ENCODE measurements around the gene PTOV1. TPM values are rescaled to one million over a fixed set of nuclear protein-coding genes. Genes with fewer than 3 reads are reported as not detected.
A peak's percentile ranks its signal among the peaks of the same experiment; 100 is the strongest.

PTOV1 gene
- total and polyA plus RNA-seq, 10 of the 15 experiments (the other 5 are each of a cell fraction or from before 2014, with no cell fraction given) = 3.2 to 83.5 (median 22.3) TPM

DNA sequence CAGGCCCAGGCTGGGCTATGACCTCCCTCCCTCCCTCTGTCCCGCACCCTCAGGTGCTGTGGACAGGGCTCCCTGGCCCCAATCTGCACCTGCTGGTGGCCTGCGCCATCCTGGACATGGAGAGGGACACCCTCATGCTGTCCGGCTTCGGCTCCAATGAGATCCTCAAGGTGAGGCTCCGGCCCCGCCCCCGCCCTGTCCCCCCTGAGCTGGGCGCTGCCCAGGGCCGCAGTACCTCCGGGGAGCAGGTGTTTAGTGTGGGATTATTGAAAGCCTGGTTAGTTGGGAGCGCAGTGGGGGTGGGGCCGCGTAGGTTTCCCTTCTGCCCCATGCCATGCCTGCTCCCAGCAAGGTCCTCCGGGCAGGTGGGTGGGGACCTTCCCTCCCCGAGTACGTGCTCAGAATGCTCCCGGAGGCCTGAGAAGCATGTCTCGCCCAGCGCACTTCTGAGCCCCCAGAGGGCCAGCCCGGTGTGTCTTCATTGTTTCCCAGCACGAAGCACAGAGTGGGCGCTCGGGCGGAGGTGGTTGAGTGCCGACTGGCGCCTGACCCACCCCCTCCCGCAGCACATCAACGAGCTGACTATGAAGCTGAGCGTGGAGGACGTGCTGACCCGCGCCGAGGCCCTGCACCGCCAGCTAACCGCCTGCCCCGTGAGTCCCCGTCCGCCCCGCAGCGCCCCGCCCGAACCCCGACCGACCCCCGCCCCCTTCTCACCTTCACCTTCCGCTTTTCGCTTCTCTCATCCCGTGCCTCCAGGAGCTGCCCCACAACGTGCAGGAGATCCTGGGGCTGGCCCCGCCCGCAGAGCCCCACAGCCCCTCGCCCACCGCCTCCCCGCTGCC, 36.9 kb downstream of the PTOV1 start (continued):
- no peak for TF ChIP-seq PAX8 (IDR thresholded peaks at IDR 0.05)
- TF ChIP-seq, protein P1, sequence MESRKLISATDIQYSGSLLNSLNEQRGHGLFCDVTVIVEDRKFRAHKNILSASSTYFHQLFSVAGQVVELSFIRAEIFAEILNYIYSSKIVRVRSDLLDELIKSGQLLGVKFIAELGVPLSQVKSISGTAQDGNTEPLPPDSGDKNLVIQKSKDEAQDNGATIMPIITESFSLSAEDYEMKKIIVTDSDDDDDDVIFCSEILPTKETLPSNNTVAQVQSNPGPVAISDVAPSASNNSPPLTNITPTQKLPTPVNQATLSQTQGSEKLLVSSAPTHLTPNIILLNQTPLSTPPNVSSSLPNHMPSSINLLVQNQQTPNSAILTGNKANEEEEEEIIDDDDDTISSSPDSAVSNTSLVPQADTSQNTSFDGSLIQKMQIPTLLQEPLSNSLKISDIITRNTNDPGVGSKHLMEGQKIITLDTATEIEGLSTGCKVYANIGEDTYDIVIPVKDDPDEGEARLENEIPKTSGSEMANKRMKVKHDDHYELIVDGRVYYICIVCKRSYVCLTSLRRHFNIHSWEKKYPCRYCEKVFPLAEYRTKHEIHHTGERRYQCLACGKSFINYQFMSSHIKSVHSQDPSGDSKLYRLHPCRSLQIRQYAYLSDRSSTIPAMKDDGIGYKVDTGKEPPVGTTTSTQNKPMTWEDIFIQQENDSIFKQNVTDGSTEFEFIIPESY (IDR thresholded peaks at IDR 0.05) = no peak
- no peak for TF ChIP-seq SRF (IDR thresholded peaks at IDR 0.05; ENCODE audit: low read depth in 2 of 2, low read length in 2 of 2)
- no peak for TF ChIP-seq CBX5 (IDR thresholded peaks at IDR 0.05; ENCODE audit: low read depth)
- TF ChIP-seq RAD21 (IDR thresholded peaks at IDR 0.05; ENCODE audit: insufficient read depth, low read depth, low read length) = no peak
- no peak for TF ChIP-seq ZNF217 (IDR thresholded peaks at IDR 0.05)
- TF ChIP-seq SMARCA5 (IDR thresholded peaks at IDR 0.05) = peak; percentile 16; the same call in 1 of the 2 replicates
- TF ChIP-seq, protein P2, sequence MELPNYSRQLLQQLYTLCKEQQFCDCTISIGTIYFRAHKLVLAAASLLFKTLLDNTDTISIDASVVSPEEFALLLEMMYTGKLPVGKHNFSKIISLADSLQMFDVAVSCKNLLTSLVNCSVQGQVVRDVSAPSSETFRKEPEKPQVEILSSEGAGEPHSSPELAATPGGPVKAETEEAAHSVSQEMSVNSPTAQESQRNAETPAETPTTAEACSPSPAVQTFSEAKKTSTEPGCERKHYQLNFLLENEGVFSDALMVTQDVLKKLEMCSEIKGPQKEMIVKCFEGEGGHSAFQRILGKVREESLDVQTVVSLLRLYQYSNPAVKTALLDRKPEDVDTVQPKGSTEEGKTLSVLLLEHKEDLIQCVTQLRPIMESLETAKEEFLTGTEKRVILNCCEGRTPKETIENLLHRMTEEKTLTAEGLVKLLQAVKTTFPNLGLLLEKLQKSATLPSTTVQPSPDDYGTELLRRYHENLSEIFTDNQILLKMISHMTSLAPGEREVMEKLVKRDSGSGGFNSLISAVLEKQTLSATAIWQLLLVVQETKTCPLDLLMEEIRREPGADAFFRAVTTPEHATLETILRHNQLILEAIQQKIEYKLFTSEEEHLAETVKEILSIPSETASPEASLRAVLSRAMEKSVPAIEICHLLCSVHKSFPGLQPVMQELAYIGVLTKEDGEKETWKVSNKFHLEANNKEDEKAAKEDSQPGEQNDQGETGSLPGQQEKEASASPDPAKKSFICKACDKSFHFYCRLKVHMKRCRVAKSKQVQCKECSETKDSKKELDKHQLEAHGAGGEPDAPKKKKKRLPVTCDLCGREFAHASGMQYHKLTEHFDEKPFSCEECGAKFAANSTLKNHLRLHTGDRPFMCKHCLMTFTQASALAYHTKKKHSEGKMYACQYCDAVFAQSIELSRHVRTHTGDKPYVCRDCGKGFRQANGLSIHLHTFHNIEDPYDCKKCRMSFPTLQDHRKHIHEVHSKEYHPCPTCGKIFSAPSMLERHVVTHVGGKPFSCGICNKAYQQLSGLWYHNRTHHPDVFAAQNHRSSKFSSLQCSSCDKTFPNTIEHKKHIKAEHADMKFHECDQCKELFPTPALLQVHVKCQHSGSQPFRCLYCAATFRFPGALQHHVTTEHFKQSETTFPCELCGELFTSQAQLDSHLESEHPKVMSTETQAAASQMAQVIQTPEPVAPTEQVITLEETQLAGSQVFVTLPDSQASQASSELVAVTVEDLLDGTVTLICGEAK (IDR thresholded peaks at IDR 0.05; ENCODE audit: borderline replicate concordance) = no peak
- no peak for TF ChIP-seq KLF5 (IDR thresholded peaks at IDR 0.05; ENCODE audit: partially characterized antibody)
- TF ChIP-seq, protein P3, sequence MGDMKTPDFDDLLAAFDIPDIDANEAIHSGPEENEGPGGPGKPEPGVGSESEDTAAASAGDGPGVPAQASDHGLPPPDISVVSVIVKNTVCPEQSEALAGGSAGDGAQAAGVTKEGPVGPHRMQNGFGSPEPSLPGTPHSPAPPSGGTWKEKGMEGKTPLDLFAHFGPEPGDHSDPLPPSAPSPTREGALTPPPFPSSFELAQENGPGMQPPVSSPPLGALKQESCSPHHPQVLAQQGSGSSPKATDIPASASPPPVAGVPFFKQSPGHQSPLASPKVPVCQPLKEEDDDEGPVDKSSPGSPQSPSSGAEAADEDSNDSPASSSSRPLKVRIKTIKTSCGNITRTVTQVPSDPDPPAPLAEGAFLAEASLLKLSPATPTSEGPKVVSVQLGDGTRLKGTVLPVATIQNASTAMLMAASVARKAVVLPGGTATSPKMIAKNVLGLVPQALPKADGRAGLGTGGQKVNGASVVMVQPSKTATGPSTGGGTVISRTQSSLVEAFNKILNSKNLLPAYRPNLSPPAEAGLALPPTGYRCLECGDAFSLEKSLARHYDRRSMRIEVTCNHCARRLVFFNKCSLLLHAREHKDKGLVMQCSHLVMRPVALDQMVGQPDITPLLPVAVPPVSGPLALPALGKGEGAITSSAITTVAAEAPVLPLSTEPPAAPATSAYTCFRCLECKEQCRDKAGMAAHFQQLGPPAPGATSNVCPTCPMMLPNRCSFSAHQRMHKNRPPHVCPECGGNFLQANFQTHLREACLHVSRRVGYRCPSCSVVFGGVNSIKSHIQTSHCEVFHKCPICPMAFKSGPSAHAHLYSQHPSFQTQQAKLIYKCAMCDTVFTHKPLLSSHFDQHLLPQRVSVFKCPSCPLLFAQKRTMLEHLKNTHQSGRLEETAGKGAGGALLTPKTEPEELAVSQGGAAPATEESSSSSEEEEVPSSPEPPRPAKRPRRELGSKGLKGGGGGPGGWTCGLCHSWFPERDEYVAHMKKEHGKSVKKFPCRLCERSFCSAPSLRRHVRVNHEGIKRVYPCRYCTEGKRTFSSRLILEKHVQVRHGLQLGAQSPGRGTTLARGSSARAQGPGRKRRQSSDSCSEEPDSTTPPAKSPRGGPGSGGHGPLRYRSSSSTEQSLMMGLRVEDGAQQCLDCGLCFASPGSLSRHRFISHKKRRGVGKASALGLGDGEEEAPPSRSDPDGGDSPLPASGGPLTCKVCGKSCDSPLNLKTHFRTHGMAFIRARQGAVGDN (IDR thresholded peaks at IDR 0.05) = peak; percentile 86
- TF ChIP-seq, protein P4, sequence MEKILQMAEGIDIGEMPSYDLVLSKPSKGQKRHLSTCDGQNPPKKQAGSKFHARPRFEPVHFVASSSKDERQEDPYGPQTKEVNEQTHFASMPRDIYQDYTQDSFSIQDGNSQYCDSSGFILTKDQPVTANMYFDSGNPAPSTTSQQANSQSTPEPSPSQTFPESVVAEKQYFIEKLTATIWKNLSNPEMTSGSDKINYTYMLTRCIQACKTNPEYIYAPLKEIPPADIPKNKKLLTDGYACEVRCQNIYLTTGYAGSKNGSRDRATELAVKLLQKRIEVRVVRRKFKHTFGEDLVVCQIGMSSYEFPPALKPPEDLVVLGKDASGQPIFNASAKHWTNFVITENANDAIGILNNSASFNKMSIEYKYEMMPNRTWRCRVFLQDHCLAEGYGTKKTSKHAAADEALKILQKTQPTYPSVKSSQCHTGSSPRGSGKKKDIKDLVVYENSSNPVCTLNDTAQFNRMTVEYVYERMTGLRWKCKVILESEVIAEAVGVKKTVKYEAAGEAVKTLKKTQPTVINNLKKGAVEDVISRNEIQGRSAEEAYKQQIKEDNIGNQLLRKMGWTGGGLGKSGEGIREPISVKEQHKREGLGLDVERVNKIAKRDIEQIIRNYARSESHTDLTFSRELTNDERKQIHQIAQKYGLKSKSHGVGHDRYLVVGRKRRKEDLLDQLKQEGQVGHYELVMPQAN (conservative IDR thresholded peaks at IDR 0.05) = no peak
- no peak for TF ChIP-seq STAT1 (conservative IDR thresholded peaks at IDR 0.05)
- TF ChIP-seq, protein P5, sequence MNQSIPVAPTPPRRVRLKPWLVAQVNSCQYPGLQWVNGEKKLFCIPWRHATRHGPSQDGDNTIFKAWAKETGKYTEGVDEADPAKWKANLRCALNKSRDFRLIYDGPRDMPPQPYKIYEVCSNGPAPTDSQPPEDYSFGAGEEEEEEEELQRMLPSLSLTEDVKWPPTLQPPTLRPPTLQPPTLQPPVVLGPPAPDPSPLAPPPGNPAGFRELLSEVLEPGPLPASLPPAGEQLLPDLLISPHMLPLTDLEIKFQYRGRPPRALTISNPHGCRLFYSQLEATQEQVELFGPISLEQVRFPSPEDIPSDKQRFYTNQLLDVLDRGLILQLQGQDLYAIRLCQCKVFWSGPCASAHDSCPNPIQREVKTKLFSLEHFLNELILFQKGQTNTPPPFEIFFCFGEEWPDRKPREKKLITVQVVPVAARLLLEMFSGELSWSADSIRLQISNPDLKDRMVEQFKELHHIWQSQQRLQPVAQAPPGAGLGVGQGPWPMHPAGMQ (IDR thresholded peaks at IDR 0.05; ENCODE audit: borderline replicate concordance) = no peak
- TF ChIP-seq MYC (IDR thresholded peaks at IDR 0.05; ENCODE audit: insufficient read depth, insufficient read length, insufficient replicate concordance, low read length, severe bottlenecking) = no peak
- TF ChIP-seq KDM1A (IDR thresholded peaks at IDR 0.05; ENCODE audit: borderline replicate concordance) = no peak

Data from GM12878 (cell line).